ENCODE results near the gene TBC1D2B.
A peak's percentile ranks its signal among the peaks of the same experiment; 100 is the strongest.

TBC1D2B gene

GRCh38 chr15:78105476-78106241 lies 28.1 kb upstream of the TBC1D2B start:
- Histone ChIP-seq H3K4me1 (ENCODE audit: control insufficient read depth in 1 of 2, insufficient read depth in 1 of 2, low read depth in 1 of 2, low read length in 1 of 2) (peaks cover 14 to 15% of the 10 kb centered on the region in 2 experiments), H3K9me3 (no peaks in the 10 kb centered on the region), H3K27ac (no peak overlapping the region), H3K36me3 (no peaks in the 10 kb centered on the region), H3K27me3 (no peaks in the 10 kb centered on the region), H3K4me3 (ENCODE audit: low read depth in 1 of 2, low read length in 1 of 2) (no peak overlapping the region)
- TF ChIP-seq CTCF (IDR thresholded peaks at IDR 0.05), result no peak

GRCh38 chr15:78104566-78105475 lies 27.3 kb upstream of the TBC1D2B start:
- Histone ChIP-seq H3K27me3 (no peaks in the 10 kb centered on the region), H3K4me3 (ENCODE audit: low read depth in 1 of 2, low read length in 1 of 2) (no peak overlapping the region), H3K27ac (no peak overlapping the region), H3K9me3 (no peaks in the 10 kb centered on the region), H3K36me3 (no peaks in the 10 kb centered on the region), H3K4me1 (ENCODE audit: control insufficient read depth in 1 of 2, insufficient read depth in 1 of 2, low read depth in 1 of 2, low read length in 1 of 2) (peaks cover 14 to 15% of the 10 kb centered on the region in 2 experiments)
- TF ChIP-seq CTCF (IDR thresholded peaks at IDR 0.05), result no peak

- H3K36me3 ChIP-seq, result no peaks in the 10 kb centered on the region
- H3K4me1 ChIP-seq (ENCODE audit: control insufficient read depth in 1 of 2, insufficient read depth in 1 of 2, low read depth in 1 of 2, low read length in 1 of 2), result peaks cover 14 to 15% of the 10 kb centered on the region in 2 experiments
- no peak for TF ChIP-seq CTCF (IDR thresholded peaks at IDR 0.05)
- H3K27ac ChIP-seq, result no peak overlapping the region
- H3K9me3 ChIP-seq, result no peaks in the 10 kb centered on the region
- no peaks in the 10 kb centered on the region for H3K27me3 ChIP-seq
- H3K4me3 ChIP-seq (ENCODE audit: low read depth in 1 of 2, low read length in 1 of 2), result no peak overlapping the region
Measured at GRCh38 chr15:78104119-78104479, 26.6 kb upstream of the TBC1D2B start.

GRCh38 chr15:78103406-78104118 lies 26.1 kb upstream of the TBC1D2B start:
- peak overlapping the region; percentile 2 for H3K27ac ChIP-seq
- no peak overlapping the region for H3K4me3 ChIP-seq (ENCODE audit: low read depth in 1 of 2, low read length in 1 of 2)
- no peaks in the 10 kb centered on the region for H3K9me3 ChIP-seq
- no peaks in the 10 kb centered on the region for H3K27me3 ChIP-seq
- no peak for TF ChIP-seq CTCF (IDR thresholded peaks at IDR 0.05)
- H3K36me3 ChIP-seq, result no peaks in the 10 kb centered on the region
- H3K4me1 ChIP-seq (ENCODE audit: control insufficient read depth in 1 of 2, insufficient read depth in 1 of 2, low read depth in 1 of 2, low read length in 1 of 2), result peaks cover 14 to 15% of the 10 kb centered on the region in 2 experiments

- H3K27ac ChIP-seq, result no peak overlapping the region
- TF ChIP-seq CTCF (IDR thresholded peaks at IDR 0.05), result no peak
- H3K27me3 ChIP-seq, result no peaks in the 10 kb centered on the region
- peaks cover 17% of the 10 kb centered on the region in 2 experiments for H3K4me1 ChIP-seq (ENCODE audit: control insufficient read depth in 1 of 2, insufficient read depth in 1 of 2, low read depth in 1 of 2, low read length in 1 of 2)
- no peaks in the 10 kb centered on the region for H3K9me3 ChIP-seq
- no peak overlapping the region for H3K4me3 ChIP-seq (ENCODE audit: low read depth in 1 of 2, low read length in 1 of 2)
- H3K36me3 ChIP-seq, result no peaks in the 10 kb centered on the region
Measured at GRCh38 chr15:78102741-78103140, 25.2 kb upstream of the TBC1D2B start.

Data from neutrophil (primary cell).